GM12892 (cell line): ENCODE results near the gene MYL6.

ENCODE experiments used
- DNase-seq: peaks from one replicate; pipeline ENCODE4 v3.0.0; 2011; ENCODE audit not compliant: insufficient read length
- FAIRE-seq: peaks from 2 replicates; lab custom pipeline; 2011; peaks lifted over from hg19 to GRCh38; lab: Jason Lieb, UNC
- POLR2A ChIP-seq: IDR thresholded peaks from 2 replicates; pipeline ENCODE4 v1.6.1; 2011; ENCODE audit warnings: low read depth, low read length, control low read depth
- POLR2AphosphoS5 ChIP-seq: IDR thresholded peaks from 2 replicates; pipeline ENCODE4 v1.6.1; 2011; ENCODE audit warnings: low read depth, low read length, control low read depth
- TAF1 ChIP-seq: IDR thresholded peaks from 2 replicates; pipeline ENCODE4 v1.6.1; 2011; ENCODE audit warnings: low read depth, mild to moderate bottlenecking, control low read depth, low read length, borderline replicate concordance

MYL6 gene

GRCh38 chr12:56198836-56199235 lies 40.7 kb downstream of the MYL6 start:
- TF ChIP-seq TAF1 (no peak), POLR2A (no peak), POLR2AphosphoS5 (no peak)
- DNase-seq (no peak), FAIRE-seq (no peak)

- DNase-seq, result no peak
- no peak for FAIRE-seq
Measured at GRCh38 chr12:56202366-56202765, 44.2 kb downstream of the MYL6 start.

DNA sequence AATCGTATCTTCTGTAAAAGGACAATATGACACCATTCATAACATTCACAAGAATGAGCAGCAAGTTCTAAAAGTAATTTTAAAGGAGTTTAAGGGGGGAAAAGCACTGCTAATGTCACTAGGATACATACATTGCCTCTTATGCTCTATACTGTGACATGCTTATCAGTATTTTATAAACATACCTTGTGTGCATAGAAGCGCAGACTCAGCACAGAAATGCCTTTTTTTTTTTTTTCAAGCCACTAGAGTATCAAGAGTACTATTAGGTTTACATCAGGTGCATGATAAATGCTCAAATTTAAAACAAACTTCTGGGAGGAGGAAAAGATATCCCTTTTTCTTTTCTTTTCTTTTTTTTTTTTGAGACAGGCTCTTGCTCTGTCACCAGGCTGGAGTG lies 44.7 kb downstream of the MYL6 start:
- TF ChIP-seq TAF1, result no peak
- DNase-seq (no peak), FAIRE-seq (no peak)

More at GRCh38 chr12:56202366-56202765, 44.2 kb downstream of the MYL6 start:
- no peak for TF ChIP-seq POLR2A
- TF ChIP-seq TAF1, result no peak
- no peak for TF ChIP-seq POLR2AphosphoS5

GRCh38 chr12:56204275-56204674 lies 46.1 kb downstream of the MYL6 start:
- TF ChIP-seq TAF1, result no peak
- no peak for FAIRE-seq
- no peak for DNase-seq

DNA sequence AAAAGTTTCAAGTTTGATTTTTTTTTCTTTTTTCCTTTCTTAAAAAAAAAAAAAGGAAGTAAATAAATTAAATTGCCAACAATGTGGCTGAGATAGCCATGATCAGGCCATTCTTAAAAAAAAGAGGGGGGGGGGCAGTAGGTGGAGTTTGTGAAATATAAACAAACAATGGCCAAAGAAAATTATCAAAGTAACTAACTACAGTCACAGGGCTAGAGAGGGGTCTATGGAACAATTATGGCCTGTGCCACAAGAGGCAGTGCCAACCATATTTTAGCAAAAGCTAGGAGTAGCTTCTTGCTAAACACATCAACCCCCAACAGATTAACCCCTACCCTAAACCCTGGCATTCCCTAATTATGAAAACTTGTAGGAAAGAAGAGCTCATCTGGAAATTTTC lies 47.3 kb downstream of the MYL6 start:
- DNase-seq (no peak), FAIRE-seq (no peak)
- no peak for TF ChIP-seq POLR2A

- no peak for FAIRE-seq
- DNase-seq, result no peak
Measured at GRCh38 chr12:56206452-56207166, 48.5 kb downstream of the MYL6 start.

DNA sequence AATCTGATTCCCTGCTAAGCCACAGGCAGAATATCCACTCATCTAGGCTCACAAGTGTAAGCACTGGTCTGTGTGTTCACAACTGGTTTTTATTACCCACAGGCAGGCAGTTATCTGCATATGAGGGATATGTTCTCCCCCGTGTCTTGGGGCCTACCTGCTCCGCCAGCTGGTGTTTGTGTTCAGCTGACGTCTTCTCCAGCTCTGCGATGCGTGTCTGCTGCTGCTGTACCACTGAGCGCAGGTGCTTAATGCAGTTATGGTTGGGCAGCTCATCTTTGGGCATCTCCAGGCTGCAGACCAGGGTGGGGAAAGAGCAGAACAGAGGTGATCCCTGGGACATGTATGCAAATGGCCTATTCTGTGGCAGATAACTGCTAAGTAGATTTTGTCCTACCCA lies 49.8 kb downstream of the MYL6 start:
- FAIRE-seq (no peak), DNase-seq (no peak)
- TF ChIP-seq POLR2A, result no peak
- no peak for TF ChIP-seq POLR2AphosphoS5
- no peak for TF ChIP-seq TAF1

More at GRCh38 chr12:56206452-56207166, 48.5 kb downstream of the MYL6 start:
- TF ChIP-seq POLR2AphosphoS5, result no peak
- TF ChIP-seq POLR2A, result no peak
